Stimulated activated CD4-positive, alpha-beta T cell treated with anti-CD3 and anti-CD28 coated beads, Interleukin-15, amount 100 ng/mL, for 24 hours (primary cell): Measurements from ENCODE around the gene NPBWR2.

ENCODE experiments used
- DNase-seq: peaks from one replicate; pipeline ENCODE4 v3.0.0-alpha.2; 2020

Gene NPBWR2

DNA sequence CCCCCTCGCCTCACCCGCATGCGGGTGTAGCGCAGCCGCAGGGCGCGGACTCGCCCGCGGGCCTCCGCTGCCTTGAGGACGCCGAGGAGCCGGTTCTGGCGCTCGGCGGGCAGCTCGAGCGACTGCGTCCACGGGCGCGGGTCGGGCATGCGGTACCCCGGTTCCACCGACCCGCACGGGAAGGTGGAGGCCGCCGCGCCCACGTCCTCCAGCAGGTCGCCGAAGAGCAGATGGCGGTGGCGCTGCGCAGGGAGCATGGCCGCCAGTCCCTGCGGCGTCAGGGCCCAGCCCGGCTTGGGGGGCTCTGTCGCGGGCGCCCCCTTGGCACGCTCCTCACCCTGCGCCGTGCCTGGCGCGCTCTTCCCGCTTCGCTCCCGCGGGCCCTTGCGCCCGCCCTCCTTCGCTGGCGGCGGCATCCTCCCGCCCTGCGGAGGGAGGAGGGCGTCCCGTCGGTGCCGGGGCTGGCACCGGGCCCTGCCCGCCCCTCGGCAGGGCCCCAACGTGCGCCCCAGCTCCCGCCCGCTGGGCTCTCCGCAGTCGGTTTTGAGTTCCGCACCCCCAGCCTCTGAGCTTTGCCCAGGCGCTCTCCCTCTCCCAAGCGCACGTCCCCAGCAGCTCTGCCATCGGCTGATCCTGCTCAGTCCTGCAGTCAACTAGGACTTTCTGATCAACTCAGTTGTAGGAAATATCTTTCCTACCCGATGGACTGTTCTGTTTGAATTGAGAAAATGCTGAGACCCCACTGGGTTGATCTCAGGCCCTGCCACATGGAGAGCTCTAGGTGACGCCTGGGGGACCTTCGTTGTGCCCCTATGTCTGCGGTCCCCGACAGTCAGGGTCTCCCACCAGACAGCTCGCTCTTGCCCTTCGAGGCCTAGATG, 23.3 kb downstream of the NPBWR2 start, which contains the start of gene LKAAEAR1:
TSS of gene LKAAEAR1 (minus strand) at position 595 of the 881 bp plus-strand sequence. CDS start at position 416, 179 bp downstream.
- DNase-seq: no peak

DNA sequence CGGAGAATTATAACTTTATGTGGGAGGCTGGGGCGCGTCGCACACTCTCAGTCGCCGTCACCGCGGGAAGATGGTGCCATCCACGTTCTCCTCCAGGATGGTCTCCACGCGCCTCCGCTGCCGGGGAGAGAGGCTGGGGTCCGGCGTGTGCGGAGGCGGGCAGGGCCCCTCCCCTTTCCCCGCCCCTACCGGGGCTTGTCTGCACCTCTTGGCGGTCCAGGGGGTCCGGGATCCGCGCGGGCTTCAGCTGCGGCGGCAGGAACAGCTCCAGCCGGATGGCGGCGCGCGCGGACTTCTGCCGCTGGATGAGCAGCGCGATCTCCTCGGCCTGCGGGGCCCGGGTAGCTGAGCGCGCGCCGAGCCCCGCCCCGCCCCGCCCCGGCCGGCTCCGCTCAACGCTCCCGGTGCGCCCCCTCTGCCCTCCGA, 24.0 kb downstream of the NPBWR2 start:
- peak; percentile 85 for DNase-seq

DNA sequence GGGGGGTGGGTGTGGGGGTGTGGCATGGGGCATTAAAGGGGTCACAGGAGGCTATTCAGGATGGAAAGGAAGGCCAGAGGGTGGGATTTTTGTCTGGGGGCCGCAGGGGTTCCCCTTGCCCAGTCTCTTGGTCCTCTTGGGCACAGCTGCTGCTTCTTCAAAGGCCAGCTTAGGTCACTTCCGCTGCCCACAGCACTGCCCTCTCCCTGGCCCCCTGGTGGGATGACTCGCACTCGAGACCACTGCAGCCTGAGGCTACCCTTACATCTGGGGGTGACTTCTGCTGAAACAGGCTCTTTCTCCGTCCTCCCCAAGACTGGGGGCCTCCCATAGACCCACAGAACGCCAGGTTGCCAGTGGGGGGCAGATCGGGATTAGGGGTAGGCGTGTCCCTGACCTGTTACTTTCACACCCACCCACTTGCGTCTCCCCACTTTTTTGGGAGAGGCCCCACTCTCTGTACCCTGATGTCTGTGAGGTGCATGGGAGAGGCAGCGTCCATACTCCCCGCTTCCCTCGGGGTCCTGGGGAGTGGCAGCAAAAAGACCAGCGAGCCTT, 24.5 kb downstream of the NPBWR2 start:
- no peak for DNase-seq

DNA sequence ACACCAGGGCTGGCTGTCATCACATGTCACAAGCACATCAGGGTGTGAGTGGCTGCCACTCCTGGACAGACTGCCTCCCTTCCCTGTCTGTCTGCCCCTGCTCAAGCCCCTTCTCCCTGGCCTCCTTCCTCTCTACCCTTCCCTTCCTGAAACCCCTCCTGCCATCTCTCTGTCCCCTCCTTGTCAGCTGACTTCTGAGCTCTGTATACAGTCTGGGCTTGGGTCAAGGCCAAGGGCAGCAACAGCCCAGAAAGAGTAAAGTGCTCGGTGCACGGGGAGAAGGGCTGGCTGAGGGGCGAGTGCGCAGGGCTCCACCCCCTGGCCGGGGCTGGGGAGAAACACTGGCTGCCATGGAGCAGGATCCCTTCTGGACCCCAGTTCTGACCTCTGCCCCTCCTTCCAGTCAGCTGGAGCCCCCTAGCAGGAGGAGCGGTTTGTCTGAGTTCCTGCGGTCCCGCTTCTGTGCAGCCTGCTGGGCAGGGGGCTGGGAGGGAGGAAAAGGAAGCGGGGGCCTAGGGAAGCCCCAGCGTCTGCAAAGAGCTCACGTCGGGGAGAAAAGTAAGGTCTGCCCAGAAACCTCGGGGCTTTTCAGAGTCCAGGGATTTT, 25.1 kb downstream of the NPBWR2 start:
- DNase-seq: no peak

DNA sequence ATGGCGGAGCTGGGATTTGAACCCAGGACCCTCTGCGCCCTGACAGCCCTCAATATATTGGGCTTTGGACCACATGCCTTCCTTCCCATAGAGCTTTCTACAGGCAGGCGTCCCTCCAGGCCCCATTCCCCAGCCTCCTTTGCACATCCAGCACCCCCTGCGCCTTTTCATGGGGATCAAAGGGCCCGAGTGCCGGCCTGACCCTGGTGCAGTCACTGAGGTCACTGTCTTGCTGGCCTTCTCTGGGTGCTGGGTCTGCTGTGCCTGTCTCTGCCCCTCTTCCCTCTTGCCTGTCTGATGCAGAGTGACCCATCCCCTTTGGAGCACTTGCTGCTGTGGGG, 25.8 kb downstream of the NPBWR2 start:
- DNase-seq: no peak

DNA sequence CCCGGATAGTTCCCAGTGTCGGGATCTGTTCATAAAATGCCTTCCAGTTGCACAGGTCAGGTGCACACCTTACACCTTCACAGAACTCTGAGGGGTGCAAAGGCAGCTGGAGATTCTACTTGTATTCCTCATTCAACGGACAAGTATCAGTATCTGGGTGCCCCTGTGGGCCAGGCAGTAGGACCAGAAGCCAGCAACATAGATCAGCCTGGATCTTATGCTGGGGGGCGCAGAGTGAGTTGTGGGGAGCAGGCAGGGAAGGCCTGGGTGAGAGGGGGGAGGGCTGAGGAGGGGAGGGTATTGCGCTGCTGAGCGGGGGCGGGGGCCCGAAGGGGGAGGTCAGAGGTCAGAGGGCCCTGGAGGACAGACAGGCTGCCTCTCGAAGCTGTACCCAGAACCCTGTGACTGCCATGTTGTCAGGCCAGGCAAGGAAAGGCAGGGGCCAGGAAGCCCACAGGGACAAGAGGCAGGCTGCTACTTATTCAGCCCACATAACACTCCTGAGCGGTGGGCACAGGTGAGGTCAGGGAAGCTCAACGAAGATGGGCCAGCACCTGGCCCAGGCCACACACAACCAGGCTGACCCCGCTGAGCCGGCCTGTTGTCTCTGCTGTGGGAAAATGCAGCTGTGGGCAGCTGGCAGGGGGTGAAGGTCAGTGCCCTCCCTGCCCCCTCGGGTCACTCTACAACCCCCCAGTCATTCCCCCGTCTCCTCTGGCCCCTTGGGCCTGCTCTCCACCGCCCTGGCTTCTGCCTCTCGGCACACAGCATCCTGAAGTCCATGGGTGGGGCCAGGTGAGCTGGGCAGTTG, 26.3 kb downstream of the NPBWR2 start:
- DNase-seq: no peak

DNA sequence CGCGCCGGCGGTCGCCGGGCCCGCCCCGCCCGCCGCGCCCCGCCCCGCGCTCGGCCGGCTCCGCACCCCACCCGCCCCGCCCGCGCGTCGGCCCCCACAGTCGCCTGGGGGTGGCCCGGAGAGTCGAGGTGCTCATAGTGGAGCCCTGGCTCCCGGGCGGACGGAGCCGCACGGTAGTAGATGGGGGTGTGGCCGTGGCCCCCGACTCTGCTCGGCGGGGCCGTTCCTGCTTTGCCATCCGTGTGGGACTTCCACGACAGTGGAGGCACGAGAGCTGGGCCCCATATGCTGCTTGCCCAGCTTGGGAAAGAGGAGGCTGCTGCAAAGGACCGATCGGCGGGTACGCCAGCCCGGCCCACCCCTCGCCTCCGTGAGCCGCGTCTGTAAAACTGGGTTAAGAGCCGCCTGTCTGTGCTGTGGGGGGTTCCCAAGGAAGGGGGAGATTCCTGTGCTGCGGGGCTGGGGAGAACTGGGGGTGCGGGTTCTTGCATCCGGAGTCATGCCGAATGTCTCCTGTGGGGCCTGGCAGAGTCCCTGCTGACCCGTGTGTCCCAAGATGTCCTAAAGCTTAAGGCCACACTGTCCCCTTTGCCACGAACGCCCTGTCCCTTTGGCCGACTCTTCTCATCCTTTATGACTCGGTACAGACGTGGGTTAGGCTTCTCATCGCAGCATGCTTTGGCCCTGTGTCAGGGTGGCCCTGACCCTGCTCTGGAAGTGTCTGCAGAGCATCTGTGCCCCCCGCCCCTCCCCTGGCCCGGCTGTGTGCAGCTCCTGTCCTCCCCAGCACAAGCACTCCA, 27.2 kb downstream of the NPBWR2 start, which contains the start of gene OPRL1:
TSS of gene OPRL1 (plus strand) at position 70 of the 800 bp plus-strand sequence. CDS start 12,639 bp downstream, outside the sequence.
- no peak for DNase-seq

DNA sequence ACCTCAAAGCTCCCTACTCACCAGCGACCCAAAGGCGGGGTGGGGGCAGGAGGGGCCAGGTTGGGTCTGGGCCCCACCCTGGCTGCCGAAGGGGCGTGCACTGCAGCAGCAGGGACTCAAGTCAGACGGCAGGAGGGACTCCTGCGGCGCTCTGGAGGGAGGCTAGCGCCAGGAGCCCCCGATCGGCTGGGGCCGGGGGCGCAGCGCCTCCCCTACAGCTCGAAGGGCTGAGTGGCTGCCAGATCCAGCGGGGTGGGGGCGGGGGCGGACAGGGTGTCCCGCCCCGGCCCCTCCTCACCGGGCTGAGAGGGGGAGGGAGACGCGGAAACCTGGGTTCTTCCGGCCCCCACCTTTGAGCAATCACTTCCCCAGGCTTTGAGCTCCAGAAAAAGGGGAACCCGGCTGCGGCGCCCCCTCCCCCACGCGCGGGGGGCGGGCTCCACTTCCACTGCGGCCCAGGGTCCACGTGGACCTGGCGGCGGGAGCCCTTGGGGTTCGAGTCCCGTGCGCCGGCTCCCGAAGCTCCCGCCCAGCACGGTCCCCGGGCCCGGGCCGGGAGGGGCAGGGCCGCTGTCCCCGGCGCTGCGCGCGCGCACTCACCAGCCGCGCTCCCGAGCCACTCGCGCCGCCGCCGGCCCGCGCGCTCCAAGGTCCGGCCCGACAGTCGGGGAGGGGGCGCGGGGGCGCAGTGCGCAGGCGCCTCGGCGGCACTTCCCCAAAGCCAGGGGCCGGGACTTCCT, 27.9 kb downstream of the NPBWR2 start, which contains the start of gene RGS19:
TSS of gene RGS19 (minus strand) at position 246 of the 740 bp plus-strand sequence. CDS start 2,632 bp downstream, outside the sequence.
- DNase-seq: peak; percentile 84

DNA sequence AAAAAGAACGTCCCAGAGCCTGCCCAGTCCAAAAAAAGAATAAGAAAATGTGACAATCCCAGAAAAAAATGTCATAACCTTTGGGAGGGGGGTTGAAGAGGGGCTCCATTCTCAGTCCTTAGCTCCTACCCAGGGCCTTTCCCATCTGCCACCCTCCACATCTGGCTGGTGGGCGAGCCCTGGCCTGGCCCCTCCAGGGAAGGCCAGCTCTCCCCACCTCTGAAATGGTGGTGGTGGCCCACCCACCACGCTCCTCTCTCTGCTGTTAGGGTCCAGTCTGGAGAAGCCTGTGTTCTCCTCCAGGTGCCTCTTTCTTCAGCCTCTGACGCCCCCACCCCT, 28.5 kb downstream of the NPBWR2 start:
- no peak for DNase-seq

DNA sequence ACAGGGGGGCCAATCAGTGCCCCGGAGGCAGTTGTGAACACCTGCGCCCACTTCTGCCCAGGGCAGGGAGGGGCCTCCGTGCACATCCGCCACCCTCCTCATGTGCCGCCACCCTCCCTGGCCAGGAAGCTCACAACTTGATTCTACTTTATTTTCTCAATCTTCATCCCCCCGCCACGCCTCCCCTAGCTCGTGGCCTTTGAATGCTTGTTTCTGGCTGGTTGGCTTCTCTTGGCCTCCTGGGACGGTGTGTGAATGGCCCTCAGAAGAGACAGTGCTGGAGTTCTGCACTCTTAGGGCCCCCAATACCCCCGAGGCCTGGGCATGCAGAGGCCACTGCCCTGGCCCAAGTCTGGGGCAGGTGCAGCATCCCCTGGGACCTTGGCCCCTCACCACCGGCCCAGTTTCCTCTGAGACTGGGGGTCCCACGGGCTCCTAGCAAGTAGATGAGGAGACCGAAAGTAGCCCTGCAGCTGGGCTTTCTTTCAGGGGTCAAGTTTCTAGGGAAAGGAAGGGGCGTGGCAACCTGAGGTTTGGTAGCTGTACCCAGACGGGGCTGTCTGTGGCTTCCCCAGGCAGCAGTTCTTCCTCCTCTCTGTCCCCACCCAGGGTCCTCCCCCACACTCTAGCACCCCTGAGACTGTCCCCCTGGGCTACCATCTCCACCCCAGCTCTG, 29.4 kb downstream of the NPBWR2 start:
- DNase-seq: peak; percentile 68

DNA sequence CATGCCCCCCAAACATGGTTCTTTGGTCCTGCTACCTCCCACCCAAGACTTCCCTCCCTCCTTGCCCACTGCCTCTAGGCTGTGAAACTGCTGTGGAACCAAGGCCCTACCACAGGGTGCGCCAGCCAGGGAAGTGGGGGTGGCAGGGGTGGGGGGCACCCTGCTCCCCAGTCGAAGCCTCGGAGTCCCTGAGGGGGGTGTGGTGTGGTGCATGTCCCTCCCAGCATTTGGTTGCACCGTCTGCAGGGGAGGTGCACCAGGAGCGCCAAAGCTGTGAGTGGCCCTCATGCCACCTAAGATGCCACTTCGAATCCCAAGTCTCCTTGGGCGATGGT, 29.9 kb downstream of the NPBWR2 start:
- DNase-seq: no peak

DNA sequence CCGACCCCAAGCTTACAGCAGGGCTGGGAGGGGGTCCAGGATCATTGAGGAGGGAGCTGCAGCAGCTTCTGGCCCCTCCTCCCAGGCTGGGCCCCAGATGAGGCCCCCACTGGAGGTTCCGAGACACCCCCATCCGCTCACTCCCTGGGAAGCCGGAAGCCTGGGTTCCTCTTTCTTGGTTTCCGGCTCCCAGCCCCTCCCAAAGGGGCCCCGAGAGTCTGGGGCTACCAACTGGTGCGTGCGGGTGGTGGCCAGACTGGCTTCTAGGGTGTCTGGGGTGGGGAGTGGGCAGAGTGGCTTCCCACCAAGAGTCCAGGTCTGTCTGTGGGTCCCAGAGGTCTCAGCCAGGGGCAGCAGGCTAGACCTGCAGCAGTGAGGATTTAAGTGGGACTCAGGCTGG, 30.3 kb downstream of the NPBWR2 start:
- DNase-seq: peak; percentile 68

DNA sequence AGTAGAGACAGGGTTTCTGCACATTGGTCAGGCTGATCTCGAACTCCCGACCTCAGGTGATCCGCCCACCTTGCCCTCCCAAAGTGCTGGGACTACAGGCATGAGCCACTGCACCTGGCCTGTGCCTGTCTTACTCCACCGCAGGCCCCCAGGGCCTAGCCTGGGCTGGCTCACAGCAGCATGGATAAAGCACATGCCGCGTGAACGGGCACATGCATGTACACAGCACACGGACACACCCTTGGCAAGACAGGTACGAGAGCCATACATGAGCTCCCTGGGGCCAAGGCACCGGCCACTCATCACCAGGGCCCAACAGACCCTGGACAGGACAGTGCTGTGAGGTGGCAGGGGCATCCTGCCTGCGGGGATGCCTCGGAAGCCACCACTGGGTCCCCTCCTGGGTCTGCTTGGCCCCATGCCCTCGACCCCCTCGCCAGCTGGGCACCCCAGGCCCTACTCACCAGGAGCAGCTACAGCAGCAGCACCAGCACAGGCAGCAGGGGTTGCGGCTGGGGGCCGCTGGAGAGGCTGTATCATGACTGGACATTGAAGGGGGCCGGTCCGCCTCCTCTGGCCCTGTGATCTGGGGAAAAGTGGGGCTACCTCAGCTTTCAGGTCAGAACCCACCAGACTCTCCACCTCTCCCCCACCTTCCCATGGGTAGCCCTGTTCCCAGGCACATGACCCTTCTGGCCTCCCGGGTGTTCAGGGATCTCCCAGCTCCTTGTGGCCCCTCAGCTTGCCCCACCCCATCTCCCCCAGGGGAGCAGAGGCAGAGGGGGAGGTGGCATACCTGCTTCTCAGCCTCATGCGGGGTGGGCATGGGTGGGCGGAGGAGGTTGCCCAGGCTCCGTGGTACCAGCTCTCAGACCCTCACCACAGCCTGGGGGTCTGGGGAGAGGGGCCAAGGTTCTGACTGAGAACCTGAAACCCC, 31.0 kb downstream of the NPBWR2 start:
- DNase-seq: no peak

DNA sequence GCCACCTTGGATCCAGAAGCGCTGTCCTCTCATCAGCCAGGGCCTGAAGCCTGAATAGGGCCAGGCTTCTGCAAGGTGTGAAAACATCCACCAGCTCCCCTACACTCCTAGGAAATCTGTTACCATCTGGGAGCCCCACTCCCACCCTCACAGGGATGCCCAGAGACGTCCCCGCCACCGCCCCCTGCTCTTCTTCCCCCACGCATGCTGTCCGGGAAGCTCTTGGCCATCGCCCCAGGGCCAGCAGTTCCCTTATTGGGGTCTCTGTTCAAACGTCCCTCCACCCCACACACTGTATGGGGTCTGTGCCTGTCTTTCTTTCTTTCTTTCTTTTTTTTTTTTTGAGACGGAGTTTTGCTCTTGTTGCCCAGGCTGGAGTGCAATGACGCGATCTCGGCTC, 31.8 kb downstream of the NPBWR2 start:
- DNase-seq: no peak

DNA sequence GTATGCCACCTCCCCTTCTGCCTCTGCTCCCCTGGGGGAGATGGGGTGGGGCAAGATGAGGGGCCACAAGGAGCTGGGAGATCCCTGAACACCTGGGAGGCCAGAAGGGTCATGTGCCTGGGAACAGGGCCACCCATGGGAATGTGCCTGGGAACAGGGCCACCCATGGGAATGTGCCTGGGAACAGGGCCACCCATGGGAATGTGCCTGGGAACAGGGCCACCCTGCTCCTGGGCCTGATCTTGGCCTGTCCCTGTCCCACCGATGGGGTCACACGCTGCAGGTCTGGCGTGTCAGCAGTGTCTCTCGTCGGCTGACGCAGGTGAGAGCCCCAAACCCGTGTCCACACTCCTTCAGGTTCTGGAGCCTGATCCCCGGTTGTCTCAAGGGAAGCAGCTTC, 32.4 kb downstream of the NPBWR2 start:
- no peak for DNase-seq

DNA sequence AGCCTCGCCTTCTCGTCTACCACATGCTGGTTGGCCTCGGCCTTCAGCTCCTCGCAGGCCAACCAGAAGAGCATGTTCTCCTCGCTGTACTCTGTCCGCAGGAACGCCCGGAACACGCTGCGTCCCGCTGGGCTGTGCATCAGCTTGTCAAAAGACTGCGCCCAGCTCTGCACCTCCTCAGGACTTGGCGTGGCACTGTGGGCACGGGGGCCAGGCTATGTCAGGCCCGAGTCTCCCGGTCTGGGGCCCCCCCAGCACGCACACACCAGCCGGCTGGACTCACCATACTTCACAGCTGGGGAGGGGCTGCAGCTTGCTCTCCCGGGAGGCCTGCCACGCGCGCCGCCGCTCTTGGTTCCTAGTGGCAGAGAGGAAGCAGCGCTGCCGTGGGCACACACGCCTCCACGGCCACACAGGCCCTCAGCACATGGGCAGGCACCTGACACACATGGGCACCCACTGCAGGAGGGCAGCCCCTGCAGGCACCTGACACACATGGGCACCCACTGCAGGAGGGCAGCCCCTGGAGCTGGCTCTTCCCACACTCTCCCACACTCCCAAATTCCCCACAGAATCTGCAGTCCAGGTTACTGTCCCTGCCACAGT, 33.1 kb downstream of the NPBWR2 start:
- DNase-seq: no peak

DNA sequence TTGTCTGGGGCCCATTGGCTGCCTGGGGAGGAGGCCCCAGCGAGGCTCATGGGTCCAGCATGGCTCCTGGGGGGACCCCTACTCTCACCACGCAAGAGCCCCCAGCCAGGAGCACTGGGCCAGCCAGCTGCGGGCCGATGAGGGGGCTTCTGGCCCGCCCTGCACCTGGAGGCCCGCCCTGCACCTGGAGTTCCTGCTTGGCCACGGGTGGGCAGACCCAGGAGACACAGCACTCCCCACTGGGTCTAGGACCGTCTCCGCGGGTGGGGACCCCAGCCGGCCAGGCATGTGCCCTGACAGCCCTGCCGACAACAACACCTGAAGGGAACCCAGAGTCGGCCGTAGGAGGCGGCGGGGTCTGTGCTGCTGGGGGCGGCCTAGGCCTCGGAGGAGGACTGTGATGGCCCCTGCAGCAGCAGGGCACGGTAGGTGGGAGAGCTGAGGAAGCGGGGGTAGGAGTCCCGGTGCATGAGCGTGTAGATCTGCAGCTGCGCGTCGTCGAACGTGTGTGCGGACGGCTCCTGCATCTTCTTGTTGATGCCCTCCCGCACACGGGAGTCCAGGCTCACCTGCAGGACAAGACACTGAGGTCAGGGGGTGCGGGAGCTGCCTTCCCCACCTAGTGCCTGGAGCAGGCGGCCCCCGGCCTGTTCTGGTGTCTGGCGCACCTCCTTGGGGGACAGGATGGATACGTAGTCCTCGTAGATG, 33.7 kb downstream of the NPBWR2 start:
- no peak for DNase-seq

DNA sequence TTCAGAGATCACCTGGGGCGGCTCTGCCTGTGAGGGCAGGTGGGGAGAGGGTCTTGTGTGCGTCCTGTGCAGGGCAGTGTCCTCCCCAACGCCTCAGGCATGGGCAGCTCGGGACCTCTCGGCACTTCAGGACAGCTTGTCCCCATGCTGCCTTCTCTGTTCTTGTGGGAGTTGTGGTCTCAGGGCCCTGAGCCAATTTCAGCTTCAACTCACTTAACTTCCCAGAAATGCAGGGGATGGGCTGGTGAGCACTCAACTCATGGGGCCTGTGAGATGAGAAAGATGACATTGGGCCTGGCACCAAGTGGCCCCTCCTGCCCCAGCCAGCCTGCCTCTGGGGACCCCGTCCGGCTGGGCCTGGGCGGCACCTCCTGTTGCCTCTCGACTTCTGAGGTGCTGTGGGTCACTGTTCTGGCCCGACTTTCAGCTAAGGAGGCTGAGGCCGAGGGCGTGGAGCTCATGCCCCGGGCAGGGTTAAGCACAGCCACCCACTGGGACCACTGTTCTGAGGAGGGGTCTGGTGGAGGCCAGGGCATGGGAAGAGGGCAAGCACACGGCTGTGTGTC, 34.8 kb downstream of the NPBWR2 start:
- no peak for DNase-seq
